HG02943 (cell line): ENCODE data around the gene SCO2.

Source experiments
- ATAC-seq: cut with Tn5 transposase; IDR thresholded peaks from one replicate; pipeline ENCODE4 v1.9.1; 2021; ENCODE audit warnings: mild to moderate bottlenecking, low read depth, moderate library complexity; ENCODE audit not compliant: unreplicated experiment

The SCO2 gene

GRCh38 chr22:50532824-50533796, 7.7 kb upstream of the SCO2 start:
- ATAC-seq = no peak

GRCh38 chr22:50531962-50532674, 6.7 kb upstream of the SCO2 start:
- no peak for ATAC-seq

- no peak for ATAC-seq
Observed at GRCh38 chr22:50531546-50531961, 6.2 kb upstream of the SCO2 start.

GRCh38 chr22:50530877-50531545, 5.6 kb upstream of the SCO2 start:
- no peak for ATAC-seq

DNA sequence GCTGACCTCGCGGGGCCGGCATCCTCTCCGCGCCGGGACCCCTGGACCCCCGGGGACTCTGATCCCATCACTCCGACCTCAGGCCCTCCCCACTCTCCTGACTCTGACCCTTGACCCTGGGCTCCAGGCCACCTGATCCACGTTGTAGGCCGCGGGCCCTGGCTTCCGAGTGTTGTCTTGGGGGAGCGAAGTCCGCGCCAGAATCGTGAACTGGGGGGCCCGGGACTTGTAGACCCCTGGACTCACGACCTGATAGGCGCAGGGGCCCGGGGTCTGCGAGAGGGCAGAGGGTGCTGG, 5.1 kb upstream of the SCO2 start:
- ATAC-seq = no peak

DNA sequence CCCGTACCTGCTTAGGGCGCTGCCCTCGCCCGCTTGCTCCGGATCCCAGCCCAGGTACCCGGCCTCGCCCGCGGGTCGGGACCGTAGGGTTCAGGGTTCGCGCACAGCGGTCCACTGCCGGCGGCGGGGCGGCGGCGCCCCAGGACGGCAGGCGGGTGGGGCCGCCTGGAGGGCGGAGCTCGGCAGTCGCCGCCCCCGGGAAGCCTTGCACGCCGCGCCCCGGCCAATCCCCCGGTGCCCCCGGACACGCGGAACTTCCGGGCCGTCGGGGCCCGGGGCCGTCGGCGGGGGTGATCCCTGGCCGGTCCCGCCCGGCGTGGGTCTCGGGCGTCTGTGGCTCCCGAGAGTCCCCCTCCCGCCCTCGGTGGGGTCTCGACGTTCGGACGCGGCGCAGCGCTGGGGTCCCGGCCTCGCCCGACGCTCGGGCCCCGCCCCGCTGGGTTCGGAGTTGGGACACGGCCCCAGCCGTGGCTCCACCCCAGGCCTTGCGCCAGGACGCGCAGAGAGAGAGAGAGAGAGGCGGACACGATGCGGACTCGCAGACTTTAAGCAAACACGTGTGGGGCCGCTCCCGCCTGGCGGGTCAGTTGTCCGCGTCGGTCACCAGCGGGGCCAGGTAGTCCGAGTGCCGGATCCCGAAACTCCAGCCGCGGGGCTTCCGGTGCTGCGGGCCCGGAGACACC, 4.6 kb upstream of the SCO2 start, which contains the start of gene TYMP:
Gene TYMP, minus strand, starts transcription at position 116 of the 683 bp plus-strand sequence. CDS start 303 bp downstream, outside the sequence.
- ATAC-seq = no peak

DNA sequence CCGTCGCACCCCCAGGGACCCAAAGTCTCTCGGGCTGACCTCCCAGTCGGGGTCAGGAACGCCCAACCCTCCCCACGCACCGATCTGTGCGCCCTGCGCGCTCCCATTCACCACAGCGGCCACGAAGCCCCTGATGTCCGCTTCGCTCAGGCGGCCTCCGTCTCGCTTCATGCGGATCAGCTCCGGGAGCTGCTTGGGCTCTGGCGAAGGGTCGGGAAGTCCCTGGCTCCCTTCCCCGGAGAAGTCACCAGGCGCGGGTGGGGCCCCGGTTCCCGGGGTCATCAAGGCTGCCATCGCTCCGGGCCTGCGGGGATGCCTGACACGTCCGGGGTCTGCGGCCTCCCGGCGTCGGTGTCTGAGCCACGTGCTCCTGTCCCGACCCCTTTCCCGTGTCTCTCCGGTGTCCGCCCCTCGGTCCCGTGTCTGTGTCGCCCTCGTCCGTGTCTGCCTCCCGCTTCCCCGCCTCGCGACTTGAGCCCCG, 4.1 kb upstream of the SCO2 start:
- no peak for ATAC-seq

- ATAC-seq = no peak
Observed at GRCh38 chr22:50528682-50529415, 3.5 kb upstream of the SCO2 start.

DNA sequence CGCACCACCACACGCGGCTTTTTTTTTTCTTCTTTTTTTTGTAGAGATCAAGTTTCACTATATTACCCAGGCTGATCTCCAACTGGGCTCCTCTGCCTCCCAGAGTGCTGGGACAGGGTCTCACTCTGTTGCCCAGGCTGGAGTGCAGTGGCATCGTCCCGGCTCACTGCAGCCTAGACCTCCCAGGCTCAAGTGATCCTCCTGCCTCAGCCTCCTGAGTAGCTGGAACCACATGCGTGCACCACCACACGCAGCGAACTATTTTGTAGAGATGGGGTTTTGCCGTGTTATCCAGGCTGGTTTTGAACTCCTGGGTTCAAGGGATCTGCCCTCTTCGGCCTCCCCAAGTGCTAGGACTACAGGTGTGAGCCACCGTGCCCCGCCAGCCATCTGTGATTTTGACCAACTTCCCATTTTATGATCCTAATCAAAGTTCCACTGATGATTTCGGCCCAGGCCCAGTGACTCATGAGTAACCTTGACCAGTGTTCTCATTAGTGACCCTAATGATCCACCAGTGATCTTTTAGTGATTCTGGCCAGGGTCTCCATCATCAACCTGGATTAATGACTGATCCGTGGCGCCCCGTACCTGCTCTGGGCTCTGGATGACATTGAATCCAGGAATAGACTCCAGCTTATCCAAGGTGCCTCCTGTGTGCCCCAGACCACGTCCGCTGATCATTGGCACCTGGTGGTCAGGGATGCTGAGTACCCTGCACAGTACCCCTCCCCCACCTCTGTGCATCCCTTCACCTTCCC, 2.7 kb upstream of the SCO2 start:
- ATAC-seq = no peak

DNA sequence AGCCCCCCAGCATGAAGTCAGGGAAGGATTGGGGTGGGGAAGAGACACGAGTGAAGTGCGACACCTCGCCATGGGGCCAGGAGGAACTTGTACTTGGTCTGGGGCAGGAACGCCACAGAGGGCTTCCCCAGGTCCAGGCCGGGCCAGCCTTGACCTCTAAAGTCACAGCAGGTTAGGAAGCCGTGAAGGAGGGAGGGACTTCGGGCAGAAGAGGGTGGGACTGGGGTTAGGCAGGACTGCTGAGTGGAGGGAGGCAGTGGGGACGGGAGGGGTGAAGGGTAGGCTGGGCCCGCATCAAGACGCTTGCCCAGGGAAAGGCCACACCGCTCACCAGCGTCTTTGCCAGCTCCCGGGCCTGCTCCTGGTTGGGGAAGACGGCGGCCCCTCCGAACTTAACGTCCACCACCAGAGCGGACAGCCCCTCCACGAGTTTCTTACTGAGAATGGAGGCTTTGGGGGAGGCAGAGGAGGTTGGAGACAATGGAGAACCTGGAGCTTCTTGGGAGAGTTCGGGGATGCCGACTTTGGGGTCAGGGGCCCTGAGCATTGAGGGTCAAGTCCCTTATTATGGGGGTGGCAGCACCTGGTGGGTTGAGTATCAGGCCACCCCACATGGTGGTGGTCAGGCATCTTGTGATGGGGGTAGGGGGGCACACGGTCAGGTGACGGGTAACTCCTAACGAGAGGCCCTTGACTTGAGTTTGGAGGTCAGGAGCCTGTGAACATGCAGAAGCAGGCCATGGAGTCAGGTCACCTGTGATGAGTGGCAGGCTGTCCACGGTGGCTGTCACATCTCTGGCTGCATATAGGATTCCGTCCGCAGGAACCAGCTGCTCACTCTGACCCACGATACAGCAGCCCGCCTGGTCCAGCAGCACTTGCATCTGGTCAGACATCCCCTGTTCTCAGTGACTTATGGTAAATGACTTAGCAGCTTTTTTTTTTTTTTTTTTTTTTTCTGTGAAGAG, 1.7 kb upstream of the SCO2 start:
- no peak for ATAC-seq

GRCh38 chr22:50526108-50526833, 873 bp upstream of the SCO2 start:
- peak; percentile 33 for ATAC-seq

DNA sequence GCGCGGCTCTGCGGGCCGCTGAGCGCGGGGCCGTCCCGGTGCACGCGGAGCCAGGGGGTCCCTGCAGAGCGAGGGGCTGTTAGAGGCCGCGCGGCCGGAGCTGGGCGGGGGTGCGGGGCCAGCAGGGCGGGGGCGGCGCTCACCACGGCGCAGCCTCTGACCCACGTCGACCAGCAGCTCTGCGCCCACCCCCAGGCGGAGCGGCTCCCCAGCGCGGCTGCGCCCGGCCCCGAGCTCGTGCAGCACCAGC, 385 bp upstream of the SCO2 start:
- peak; percentile 20 for ATAC-seq

DNA sequence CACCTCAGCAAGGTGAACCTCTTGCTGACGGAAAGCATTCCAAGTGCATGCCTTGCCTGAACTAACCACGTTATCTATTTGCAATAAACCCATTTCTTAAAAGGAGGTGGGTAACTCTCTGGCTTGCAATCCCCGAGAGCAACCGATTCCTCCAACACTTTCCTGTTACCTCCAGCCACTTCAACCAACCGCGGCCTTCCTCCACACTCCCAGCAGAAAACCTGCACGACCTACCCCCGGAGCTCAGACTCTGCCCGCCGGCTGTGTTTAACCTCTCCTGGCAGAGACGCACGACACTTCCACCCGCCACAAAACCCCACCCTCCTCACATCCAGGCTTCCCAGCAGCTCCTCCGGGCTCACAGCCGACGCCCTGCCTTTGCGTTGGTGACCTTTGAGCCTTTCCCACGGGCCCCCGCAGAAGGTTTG, 708 bp downstream of the SCO2 start:
- ATAC-seq = no peak

DNA sequence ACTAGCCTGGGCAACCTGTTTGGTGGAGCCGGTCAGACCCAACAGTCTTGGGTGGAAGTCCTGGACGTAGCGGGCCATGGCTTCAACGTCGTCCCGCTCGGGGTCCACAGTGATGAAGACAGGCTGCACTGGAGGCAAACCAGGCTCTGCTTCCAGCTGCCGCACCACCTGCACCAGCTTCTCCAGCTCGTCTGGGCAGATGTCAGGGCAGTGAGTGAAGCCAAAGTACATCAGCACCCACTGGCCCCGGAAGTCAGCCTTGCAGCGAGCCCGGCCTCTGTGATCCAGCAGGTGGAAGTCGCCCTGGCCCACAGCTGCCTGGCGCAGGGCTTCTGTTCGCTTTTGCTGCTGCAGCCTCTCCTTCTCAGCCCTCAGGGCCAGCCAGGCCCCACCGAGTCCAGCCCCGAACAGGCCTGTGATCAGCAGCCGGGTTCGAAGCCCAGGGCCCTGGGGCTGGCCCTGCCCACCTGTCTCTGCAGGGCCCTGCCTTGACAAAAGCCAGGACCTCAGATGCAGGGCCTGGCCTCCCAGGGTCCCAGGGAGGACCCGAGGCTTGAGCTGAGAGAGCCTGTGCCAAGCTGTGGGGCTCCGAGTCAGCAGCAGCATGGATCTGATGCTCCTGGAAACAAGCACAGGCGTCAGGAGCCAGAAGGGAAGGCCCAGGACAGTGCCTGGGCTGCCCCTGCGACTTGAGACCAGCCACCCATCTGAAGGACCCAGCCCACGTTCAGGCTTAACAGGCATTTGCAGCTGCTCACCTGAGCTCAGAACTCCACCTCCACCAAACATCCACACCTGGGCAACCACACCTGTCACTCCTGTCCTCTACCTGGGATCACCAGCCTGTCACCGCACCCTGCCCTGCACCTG, 1.4 kb downstream of the SCO2 start:
- ATAC-seq = no peak

DNA sequence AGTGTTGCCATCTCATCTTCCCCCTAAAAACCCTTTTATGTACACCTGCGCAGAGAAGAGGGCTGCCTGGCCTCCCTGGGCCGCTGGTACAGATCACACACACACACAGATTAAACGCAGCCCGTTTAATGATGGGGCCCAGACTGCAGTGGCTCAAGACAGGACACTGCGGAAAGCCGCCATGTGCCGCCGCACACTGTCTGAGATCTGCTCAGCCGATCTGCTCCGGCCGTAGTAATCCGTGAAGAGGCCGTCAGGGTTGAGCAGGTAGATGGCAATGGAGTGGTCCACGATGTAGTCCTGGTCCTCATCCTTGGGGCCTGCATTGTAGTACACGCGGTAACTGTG, 2.0 kb downstream of the SCO2 start:
- no peak for ATAC-seq

- ATAC-seq = no peak
Observed at GRCh38 chr22:50522806-50523438, 2.5 kb downstream of the SCO2 start.
